Measurements from ENCODE around the gene HEXB. TPM values are rescaled to one million over a fixed set of nuclear protein-coding genes. Genes with fewer than 3 reads are reported as not detected.
A peak's percentile ranks its signal among the peaks of the same experiment; 100 is the strongest.

Gene HEXB
- total and polyA plus RNA-seq, 2 of the 13 experiments (the other 11 are each of a cell fraction or from before 2014, with no cell fraction given) = 100 to 104 TPM

DNA sequence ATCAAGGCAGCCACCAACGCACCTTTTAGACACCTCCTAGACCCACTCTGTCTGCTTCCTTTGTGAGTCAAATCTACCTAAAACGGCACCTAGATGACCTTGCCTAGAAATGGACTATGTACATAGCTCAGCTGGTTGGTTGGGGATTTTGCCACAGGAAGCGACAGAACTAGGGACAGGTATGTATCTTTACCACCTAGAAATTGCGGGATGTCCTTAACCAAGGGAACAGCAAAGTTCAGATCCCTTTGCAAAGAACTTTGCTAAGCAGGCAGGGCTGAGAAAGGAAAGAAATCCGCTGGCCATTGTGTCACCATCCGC lies 42.5 kb upstream of the HEXB start (continued):
- TF ChIP-seq, protein P1, sequence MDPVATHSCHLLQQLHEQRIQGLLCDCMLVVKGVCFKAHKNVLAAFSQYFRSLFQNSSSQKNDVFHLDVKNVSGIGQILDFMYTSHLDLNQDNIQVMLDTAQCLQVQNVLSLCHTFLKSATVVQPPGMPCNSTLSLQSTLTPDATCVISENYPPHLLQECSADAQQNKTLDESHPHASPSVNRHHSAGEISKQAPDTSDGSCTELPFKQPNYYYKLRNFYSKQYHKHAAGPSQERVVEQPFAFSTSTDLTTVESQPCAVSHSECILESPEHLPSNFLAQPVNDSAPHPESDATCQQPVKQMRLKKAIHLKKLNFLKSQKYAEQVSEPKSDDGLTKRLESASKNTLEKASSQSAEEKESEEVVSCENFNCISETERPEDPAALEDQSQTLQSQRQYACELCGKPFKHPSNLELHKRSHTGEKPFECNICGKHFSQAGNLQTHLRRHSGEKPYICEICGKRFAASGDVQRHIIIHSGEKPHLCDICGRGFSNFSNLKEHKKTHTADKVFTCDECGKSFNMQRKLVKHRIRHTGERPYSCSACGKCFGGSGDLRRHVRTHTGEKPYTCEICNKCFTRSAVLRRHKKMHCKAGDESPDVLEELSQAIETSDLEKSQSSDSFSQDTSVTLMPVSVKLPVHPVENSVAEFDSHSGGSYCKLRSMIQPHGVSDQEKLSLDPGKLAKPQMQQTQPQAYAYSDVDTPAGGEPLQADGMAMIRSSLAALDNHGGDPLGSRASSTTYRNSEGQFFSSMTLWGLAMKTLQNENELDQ (CRISPR knock-in tag; IDR thresholded peaks at IDR 0.05; ENCODE audit: borderline replicate concordance) = no peak
- TF ChIP-seq, protein P2, sequence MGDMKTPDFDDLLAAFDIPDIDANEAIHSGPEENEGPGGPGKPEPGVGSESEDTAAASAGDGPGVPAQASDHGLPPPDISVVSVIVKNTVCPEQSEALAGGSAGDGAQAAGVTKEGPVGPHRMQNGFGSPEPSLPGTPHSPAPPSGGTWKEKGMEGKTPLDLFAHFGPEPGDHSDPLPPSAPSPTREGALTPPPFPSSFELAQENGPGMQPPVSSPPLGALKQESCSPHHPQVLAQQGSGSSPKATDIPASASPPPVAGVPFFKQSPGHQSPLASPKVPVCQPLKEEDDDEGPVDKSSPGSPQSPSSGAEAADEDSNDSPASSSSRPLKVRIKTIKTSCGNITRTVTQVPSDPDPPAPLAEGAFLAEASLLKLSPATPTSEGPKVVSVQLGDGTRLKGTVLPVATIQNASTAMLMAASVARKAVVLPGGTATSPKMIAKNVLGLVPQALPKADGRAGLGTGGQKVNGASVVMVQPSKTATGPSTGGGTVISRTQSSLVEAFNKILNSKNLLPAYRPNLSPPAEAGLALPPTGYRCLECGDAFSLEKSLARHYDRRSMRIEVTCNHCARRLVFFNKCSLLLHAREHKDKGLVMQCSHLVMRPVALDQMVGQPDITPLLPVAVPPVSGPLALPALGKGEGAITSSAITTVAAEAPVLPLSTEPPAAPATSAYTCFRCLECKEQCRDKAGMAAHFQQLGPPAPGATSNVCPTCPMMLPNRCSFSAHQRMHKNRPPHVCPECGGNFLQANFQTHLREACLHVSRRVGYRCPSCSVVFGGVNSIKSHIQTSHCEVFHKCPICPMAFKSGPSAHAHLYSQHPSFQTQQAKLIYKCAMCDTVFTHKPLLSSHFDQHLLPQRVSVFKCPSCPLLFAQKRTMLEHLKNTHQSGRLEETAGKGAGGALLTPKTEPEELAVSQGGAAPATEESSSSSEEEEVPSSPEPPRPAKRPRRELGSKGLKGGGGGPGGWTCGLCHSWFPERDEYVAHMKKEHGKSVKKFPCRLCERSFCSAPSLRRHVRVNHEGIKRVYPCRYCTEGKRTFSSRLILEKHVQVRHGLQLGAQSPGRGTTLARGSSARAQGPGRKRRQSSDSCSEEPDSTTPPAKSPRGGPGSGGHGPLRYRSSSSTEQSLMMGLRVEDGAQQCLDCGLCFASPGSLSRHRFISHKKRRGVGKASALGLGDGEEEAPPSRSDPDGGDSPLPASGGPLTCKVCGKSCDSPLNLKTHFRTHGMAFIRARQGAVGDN (CRISPR knock-in tag; IDR thresholded peaks at IDR 0.05) = no peak
- TF ChIP-seq NCOA5 (CRISPR knock-in tag; IDR thresholded peaks at IDR 0.05) (no peak), TP53 (CRISPR knock-in tag; conservative IDR thresholded peaks at IDR 0.05) (no peak), ZMAT3 (CRISPR knock-in tag; conservative IDR thresholded peaks at IDR 0.05) (no peak), SATB2 (CRISPR knock-in tag; IDR thresholded peaks at IDR 0.05) (no peak), HNF4A (CRISPR knock-in tag; IDR thresholded peaks at IDR 0.05) (peak; percentile 45; the same call in 1 of the 2 replicates), NFKBIZ (CRISPR knock-in tag; IDR thresholded peaks at IDR 0.05) (no peak), RORA (CRISPR knock-in tag; IDR thresholded peaks at IDR 0.05) (no peak), ZNF432 (CRISPR knock-in tag; IDR thresholded peaks at IDR 0.05; ENCODE audit: borderline replicate concordance) (no peak), ZNF317 (CRISPR knock-in tag; IDR thresholded peaks at IDR 0.05) (no peak), ZNF224 (CRISPR knock-in tag; IDR thresholded peaks at IDR 0.05) (no peak), SMAD1 (CRISPR knock-in tag; IDR thresholded peaks at IDR 0.05; ENCODE audit: borderline replicate concordance, low read depth) (no peak), RFXANK (CRISPR knock-in tag; IDR thresholded peaks at IDR 0.05) (no peak)
- TF ChIP-seq, protein P3, sequence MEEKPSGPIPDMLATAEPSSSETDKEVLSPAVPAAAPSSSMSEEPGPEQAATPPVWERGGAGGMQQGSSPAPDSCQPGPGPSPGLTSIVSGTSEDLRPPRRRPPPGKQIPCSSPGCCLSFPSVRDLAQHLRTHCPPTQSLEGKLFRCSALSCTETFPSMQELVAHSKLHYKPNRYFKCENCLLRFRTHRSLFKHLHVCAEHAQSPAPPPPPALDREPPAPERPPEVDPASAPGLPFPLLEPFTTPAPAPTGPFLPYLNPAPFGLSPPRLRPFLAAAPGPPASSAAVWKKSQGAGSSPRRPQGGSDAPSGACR (CRISPR knock-in tag; IDR thresholded peaks at IDR 0.05) = 0 out of 2 replicates have a peak, but pooled peaks have one; percentile 28
- TF ChIP-seq, protein P4, sequence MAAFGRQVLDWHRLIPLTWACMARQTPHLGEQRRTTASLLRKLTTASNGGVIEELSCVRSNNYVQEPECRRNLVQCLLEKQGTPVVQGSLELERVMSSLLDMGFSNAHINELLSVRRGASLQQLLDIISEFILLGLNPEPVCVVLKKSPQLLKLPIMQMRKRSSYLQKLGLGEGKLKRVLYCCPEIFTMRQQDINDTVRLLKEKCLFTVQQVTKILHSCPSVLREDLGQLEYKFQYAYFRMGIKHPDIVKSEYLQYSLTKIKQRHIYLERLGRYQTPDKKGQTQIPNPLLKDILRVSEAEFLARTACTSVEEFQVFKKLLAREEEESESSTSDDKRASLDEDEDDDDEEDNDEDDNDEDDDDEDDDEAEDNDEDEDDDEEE (CRISPR knock-in tag; IDR thresholded peaks at IDR 0.05) = no peak
- TF ChIP-seq, protein P5, sequence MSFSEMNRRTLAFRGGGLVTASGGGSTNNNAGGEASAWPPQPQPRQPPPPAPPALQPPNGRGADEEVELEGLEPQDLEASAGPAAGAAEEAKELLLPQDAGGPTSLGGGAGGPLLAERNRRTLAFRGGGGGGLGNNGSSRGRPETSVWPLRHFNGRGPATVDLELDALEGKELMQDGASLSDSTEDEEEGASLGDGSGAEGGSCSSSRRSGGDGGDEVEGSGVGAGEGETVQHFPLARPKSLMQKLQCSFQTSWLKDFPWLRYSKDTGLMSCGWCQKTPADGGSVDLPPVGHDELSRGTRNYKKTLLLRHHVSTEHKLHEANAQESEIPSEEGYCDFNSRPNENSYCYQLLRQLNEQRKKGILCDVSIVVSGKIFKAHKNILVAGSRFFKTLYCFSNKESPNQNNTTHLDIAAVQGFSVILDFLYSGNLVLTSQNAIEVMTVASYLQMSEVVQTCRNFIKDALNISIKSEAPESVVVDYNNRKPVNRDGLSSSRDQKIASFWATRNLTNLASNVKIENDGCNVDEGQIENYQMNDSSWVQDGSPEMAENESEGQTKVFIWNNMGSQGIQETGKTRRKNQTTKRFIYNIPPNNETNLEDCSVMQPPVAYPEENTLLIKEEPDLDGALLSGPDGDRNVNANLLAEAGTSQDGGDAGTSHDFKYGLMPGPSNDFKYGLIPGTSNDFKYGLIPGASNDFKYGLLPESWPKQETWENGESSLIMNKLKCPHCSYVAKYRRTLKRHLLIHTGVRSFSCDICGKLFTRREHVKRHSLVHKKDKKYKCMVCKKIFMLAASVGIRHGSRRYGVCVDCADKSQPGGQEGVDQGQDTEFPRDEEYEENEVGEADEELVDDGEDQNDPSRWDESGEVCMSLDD (CRISPR knock-in tag; IDR thresholded peaks at IDR 0.05; ENCODE audit: borderline replicate concordance) = no peak

Data from HepG2 (cell line).